KOPT-K1 (cell line): ENCODE measurements around the gene RPL34.
"Not testable (repeated sequence)": the region's sequence is repeated elsewhere in the genome, so short reads cannot be mapped to it uniquely, and the experiment has no call there.

Experiments
- H3K27ac ChIP-seq: fragments of 200-600 bp; sonication (generic); 2 replicates; pipeline ENCODE4 v1.5.1; 2016; ENCODE audit warnings: antibody characterized with exemption, mild to moderate bottlenecking, low read depth, low read length; ENCODE audit not compliant: poor library complexity, severe bottlenecking
- H3K36me3 ChIP-seq: fragments of 200-600 bp; sonication (generic); 2 replicates; pipeline ENCODE4 v1.5.1; 2017; ENCODE audit warnings: antibody characterized with exemption, mild to moderate bottlenecking, low read length, moderate library complexity; ENCODE audit not compliant: insufficient read depth
- H3K9me3 ChIP-seq: fragments of 200-600 bp; sonication (generic); 2 replicates; pipeline ENCODE4 v1.5.1; 2017; ENCODE audit warnings: antibody characterized with exemption, low read length, mild to moderate bottlenecking; ENCODE audit not compliant: insufficient read depth, poor library complexity, severe bottlenecking

RPL34 gene

DNA sequence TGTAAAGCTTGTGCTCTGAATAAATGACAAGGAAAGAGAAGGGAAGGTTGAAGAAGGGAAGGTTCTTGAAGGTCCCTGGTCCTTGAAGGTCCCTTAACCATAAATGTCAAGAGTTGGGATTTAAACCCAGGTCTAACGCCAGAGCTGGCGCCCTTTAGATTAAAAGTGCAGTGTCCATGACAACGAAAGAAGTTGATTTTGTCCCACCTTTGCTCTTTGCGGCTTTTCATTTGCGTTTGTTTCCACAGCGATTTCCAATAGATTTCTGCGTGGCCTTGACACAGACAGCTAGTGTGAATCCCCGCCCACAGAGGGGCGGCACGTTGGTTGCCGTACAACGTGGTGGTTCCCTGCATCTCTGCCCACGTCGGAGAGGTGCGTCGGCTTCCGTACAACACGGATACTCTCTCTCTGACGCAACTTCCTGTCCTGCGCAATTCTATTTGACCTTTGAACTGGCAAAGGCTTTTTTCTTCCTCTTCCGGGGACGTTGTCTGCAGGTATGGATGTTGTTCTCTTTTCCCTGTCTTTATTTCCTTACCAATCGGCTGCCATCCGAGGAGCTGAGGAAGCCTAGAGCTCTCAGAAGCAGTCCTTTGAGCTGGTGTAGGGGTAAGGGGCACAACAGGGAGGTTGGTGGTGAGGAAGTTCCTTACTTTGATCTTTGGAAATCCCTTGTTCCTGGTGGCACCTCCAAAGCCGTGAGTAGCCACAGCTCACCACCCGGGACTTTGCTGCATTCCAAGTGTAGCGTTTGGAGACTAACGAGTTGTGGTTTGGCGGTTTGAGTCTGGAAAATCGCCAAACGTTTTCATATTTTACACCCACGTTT, at the start of gene RPL34:
RPL34 (plus strand) TSS at position 476 of the 832 bp plus-strand sequence. CDS start 1,384 bp downstream, outside the sequence.
- Histone ChIP-seq H3K27ac (peak within 1 kb of the TSS; percentile 80), H3K36me3 (peaks cover 49% of the 10 kb centered on the region), H3K9me3 (peaks cover 19% of the 10 kb centered on the region)

GRCh38 chr4:108570993-108571569, 49.3 kb upstream of the RPL34 start:
- Histone ChIP-seq H3K27ac (peak overlapping the region; percentile 70), H3K9me3 (no peaks in the 10 kb centered on the region), H3K36me3 (no peaks in the 10 kb centered on the region)

- H3K27ac ChIP-seq, result no peak overlapping the region
- no peaks in the 10 kb centered on the region for H3K9me3 ChIP-seq
- no peaks in the 10 kb centered on the region for H3K36me3 ChIP-seq
These were observed 46.0 kb upstream of the RPL34 start for GRCh38 chr4:108574402-108574801.

DNA sequence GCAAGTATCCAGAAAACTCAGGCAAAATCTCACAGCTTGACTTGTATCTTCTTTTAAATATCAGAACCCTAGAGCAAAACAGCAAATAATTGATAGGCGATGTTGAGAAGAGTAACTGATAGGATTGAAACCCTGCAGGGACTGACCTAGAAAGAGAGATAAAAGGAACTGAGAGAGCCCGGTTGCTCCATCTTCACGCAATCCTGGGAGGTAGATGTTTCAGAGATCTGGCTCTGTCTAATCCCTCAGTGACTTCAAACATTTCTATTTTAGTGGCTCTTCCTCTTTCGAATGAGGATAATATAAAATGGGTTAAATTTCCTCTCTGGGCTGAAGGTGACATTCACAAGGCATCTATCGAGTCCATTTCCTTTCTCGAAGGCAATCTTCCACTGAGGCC, 39.3 kb upstream of the RPL34 start:
- H3K36me3 ChIP-seq, result no peaks in the 10 kb centered on the region
- H3K9me3 ChIP-seq, result no peaks in the 10 kb centered on the region
- no peak overlapping the region for H3K27ac ChIP-seq

- Histone ChIP-seq H3K36me3 (no peaks in the 10 kb centered on the region), H3K27ac (no peak overlapping the region), H3K9me3 (no peaks in the 10 kb centered on the region)
These were observed 33.6 kb upstream of the RPL34 start for GRCh38 chr4:108586778-108587177.

DNA sequence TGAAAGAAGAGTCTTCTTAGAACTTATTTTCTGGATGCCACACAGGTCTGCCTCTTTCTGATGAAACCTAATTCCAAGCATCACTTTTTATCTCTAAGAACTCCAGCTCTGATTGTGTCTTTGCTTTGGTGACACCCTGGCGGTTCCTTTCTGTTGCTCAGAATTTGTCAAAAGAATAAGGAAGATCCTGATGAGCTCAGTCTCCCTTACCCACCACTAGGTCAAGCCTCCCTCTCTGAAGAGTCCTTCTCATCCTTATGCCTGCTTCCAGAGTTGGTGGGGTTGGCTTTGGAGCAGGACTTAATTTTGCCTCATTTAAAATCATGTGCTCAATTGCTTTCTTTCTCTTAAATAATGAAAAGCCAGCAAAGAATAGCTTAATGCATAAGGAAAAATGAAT, 31.5 kb upstream of the RPL34 start:
- H3K27ac ChIP-seq, result no peak overlapping the region

DNA sequence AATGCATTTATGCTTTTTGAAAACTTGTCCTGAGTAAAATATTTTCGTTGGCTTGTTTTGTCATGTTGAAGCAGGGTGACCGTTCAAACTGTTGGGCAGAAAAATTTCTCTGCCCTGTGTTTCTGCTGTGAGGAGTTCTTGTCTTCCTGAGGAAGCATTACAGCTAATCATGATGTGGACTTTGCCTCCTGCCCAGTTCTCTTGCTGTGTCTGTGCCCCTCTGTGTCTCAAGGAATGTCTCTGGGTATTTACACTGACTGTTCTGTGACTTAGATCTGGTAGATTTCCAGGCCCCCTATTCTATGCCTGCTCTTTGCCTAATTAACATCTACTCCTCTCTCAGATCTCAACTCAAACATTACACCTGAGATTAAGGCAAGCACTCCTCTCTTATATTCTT, 30.4 kb upstream of the RPL34 start:
- Histone ChIP-seq H3K27ac (no peak overlapping the region), H3K9me3 (peaks cover 3% of the 10 kb centered on the region), H3K36me3 (no peaks in the 10 kb centered on the region)

More for the DNA sequence above, 31.5 kb upstream of the RPL34 start:
- Histone ChIP-seq H3K9me3 (no peaks in the 10 kb centered on the region), H3K36me3 (no peaks in the 10 kb centered on the region)

DNA sequence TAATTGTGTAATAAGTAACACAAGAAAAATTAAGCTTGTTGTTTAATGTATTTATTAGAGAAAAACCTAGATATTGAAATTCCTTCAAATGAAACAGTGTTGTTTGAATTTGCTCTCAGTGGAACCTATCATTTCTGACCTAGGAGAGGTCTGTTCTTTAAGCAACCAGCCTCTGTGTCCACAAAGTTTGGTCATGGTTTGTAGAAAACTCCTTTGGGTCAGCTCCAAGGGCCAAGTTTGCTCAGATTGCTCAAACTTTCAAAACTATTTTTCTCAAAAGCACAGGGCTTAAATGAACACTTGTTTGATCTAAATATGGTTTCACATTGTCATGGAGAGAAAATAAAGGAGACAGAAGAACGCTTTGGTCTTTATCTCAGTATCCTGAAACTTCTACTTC, 29.6 kb upstream of the RPL34 start:
- Histone ChIP-seq H3K27ac (no peak overlapping the region), H3K9me3 (peaks cover 3% of the 10 kb centered on the region), H3K36me3 (no peaks in the 10 kb centered on the region)

DNA sequence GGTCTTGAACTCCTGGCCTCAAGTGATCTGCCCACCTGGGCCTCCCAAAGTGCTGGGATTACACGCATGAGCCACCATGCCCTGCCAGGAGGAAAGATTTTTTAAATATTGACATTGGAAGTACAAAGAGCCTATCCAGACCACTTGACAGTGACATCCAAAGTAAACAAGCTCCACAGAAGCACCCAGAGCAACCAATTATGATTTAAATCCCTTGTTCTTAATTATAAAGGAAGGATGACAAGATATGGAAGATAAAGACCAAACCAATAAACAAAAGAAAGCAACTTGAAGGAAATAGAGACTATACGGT, 27.7 kb upstream of the RPL34 start:
- peaks cover 3% of the 10 kb centered on the region for H3K9me3 ChIP-seq
- H3K27ac ChIP-seq, result no peak overlapping the region
- H3K36me3 ChIP-seq, result no peaks in the 10 kb centered on the region

DNA sequence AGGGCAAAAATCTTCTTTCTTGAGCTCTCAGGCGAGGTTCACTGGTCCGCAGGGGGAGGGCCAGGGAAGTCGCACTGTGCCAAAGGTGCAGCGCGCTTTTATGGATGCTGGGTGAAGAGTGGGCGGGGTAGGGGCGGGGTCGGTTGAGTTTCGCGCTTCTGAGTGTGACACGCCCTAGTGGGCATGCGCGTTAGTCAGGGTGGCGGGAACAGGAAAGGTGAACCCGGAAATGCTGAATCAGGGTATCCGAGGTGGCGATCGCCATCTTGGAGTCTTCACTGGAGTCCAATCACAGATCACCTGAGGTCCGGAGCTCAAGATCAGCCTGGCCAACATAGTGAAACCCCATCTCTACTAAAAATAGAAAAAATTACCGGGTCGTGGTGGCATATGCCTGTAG, 26.1 kb upstream of the RPL34 start:
- H3K36me3 ChIP-seq, H3K9me3 ChIP-seq, H3K27ac ChIP-seq: not testable (repeated sequence)

DNA sequence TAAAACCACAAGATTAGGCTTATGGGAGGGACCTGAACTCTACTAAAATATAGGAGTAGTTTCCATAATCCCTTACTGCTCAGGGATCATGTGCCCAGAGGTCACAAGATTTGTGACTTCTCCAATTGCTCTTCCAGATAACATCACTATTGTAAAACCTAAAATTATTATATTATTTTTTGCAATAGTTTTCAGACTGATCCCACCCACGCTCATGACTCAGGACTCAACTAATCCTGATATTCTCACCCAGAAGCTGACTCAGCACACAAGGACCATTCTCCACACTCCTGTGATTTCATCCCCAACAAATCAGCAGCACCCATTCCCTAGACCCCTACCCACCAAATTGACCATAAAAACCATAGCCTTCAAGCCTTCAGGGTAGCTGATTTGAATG, 24.0 kb upstream of the RPL34 start:
- H3K36me3 ChIP-seq, result no peaks in the 10 kb centered on the region
- no peak overlapping the region for H3K27ac ChIP-seq
- H3K9me3 ChIP-seq, result peaks cover 3% of the 10 kb centered on the region

GRCh38 chr4:108601106-108601505, 19.3 kb upstream of the RPL34 start:
- H3K9me3 ChIP-seq, result peaks cover 3% of the 10 kb centered on the region
- no peaks in the 10 kb centered on the region for H3K36me3 ChIP-seq
- H3K27ac ChIP-seq, result peak overlapping the region; percentile 70

- Histone ChIP-seq H3K36me3 (no peaks in the 10 kb centered on the region), H3K9me3 (peaks cover 3% of the 10 kb centered on the region), H3K27ac (peak overlapping the region; percentile 70)
These were observed 18.8 kb upstream of the RPL34 start for GRCh38 chr4:108601532-108601931.

GRCh38 chr4:108602163-108602562, 18.2 kb upstream of the RPL34 start:
- peak overlapping the region; percentile 70 for H3K27ac ChIP-seq
- no peaks in the 10 kb centered on the region for H3K36me3 ChIP-seq
- peaks cover 3% of the 10 kb centered on the region for H3K9me3 ChIP-seq

GRCh38 chr4:108607079-108607815, 13.1 kb upstream of the RPL34 start:
- Histone ChIP-seq H3K36me3 (no peaks in the 10 kb centered on the region), H3K27ac (peak overlapping the region; percentile 96), H3K9me3 (peaks cover 3% of the 10 kb centered on the region)
